Transverse colon (tissue), 4 donors: Measurements from ENCODE around the gene ALG3. TPM values are rescaled to one million over a fixed set of nuclear protein-coding genes. Genes with fewer than 3 reads are reported as not detected.

Experiments used
- DNase-seq: peaks from one replicate; pipeline ENCODE4 v3.0.0-alpha.2; 2019
- H3K27ac ChIP-seq, 4 donors: fragments of 200-600 bp; sonication (generic); 2 replicates each; pipeline ENCODE4 v1.5.1; 2016 to 2018; ENCODE audit warnings: inconsistent platforms in 4 of 4
- H3K27me3 ChIP-seq: fragments of 200-600 bp; sonication (generic); 2 replicates; pipeline ENCODE4 v1.5.1; 2017; ENCODE audit warnings: inconsistent platforms
- H3K36me3 ChIP-seq, 4 donors: fragments of 200-600 bp; sonication (generic); 2 replicates each; pipeline ENCODE4 v1.5.1; 2017 to 2019; ENCODE audit warnings: inconsistent platforms in 4 of 4
- H3K4me1 ChIP-seq, 4 donors: fragments of 200-600 bp; sonication (generic); 2 replicates each; pipeline ENCODE4 v1.5.1; 2017 to 2020; ENCODE audit warnings: inconsistent platforms in 4 of 4
- H3K4me3 ChIP-seq, 4 donors: fragments of 200-600 bp; sonication (generic); 1 replicate in 1 of 4; 2 replicates in 3 of 4; pipeline versions ENCODE4 v1.5.1 to v1.6.1; 2017 to 2019; ENCODE audit warnings: inconsistent platforms in 4 of 4
- H3K9me3 ChIP-seq, 2 donors: fragments of 200-600 bp; sonication (generic); 2 replicates each; pipeline ENCODE4 v1.5.1; 2017 to 2019; ENCODE audit warnings: inconsistent platforms in 2 of 2
- EP300 ChIP-seq: sonication (generic); formaldehyde crosslinking; IDR thresholded peaks from one replicate; pipeline ENCODE4 v1.6.1; 2017; ENCODE audit warnings: antibody characterized with exemption, low read depth
- POLR2A ChIP-seq: fragments of 450-650 bp; IDR thresholded peaks from one replicate; pipeline ENCODE4 v1.6.1; 2016; ENCODE audit warnings: antibody characterized with exemption, mild to moderate bottlenecking, moderate library complexity
- POLR2AphosphoS5 ChIP-seq, 3 donors: sonication (generic); formaldehyde crosslinking; IDR thresholded peaks; one replicate each; pipeline ENCODE4 v1.6.1; 2016; ENCODE audit warnings: antibody characterized with exemption in 3 of 3
- WGBS, 2 donors: methylation state at CpG; one replicate each; pipeline ENCODE4 v1.1.5; 2018; ENCODE audit warnings: low coverage in 1 of 2; 5-methylcytosine and 5-hydroxymethylcytosine counted together
- in situ Hi-C, 4 donors: fragments of 200-750 bp; cut with MboI; loops; one replicate each; pipeline versions ENCODE4 v1.15.0 to v1.15.1; 2017; ENCODE audit warnings: low sequenced_read_pairs in 3 of 4, low pct_ligation_motif_present in 1 of 4, low pct_unique_long_range_greater_than_20kb in 1 of 4
- intact Hi-C: fragments of 100-400 bp; cut with DNase I; formaldehyde crosslinking; loops from one replicate; pipeline ENCODE4 v1.15.1; 2023; ENCODE audit warnings: low total_unique reads
- total RNA-seq, 4 donors: library from RNA; depleted of rRNA; stranded (reverse); fragments of >200 nt; gene quantifications; one replicate each; pipeline ENCODE4 v1.1.0, GENCODE V29; 2016
- TF ChIP-seq, protein P1 (sequence below), 5 experiments: fragments of 200-600 bp in 3 of 5; fragments of 450-650 bp in 2 of 5; sonication (generic) in 3 of 5; IDR thresholded peaks; 1 replicate in 2 of 5; 2 replicates in 3 of 5; pipeline ENCODE4 v1.5.1; 2016 to 2017; ENCODE audit warnings: antibody characterized with exemption in 5 of 5, inconsistent platforms in 3 of 5, mild to moderate bottlenecking in 2 of 5, moderate library complexity in 1 of 5

The ALG3 gene
- total RNA-seq, 4 donors from 2014 or later: 37.3 to 67.3 (median 52.2) TPM

DNA sequence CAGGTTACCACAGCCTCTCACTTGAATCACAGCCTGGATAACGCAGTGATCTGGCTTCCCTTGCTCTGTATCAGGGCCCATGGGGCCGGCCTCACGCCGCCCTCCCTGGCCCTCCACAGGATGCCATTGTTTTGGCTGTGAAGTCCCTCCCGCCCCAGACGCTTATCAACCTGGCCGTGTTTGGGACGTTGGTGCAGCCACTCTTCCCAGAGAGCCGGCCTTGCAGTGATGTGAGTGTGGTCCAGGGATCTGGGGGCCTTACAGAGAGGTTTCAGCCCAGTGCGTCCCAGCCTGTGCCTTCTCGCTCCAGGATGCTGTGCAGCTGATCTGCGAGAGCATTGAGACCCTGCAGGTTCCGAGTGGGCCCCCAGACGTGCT lies 12.7 kb downstream of the ALG3 start:
- intact Hi-C loops: loop anchor here (10.0 kb wide), 2 partner anchors 91 to 341 kb away; no protein-coding TSS in a partner anchor
- WGBS, 2 donors: 61% methylated on average over 14 of the region's 14 CpGs; no CpG with 5 or more reads in 1 of the 2 donors
- DNase-seq: no peak
- Histone ChIP-seq H3K4me1 (peaks cover 0 to 2% (median 1%) of the 10 kb centered on the region in 4 donors), H3K4me3 (no peak overlapping the region), H3K36me3 (no peaks in the 10 kb centered on the region), H3K9me3 (no peaks in the 10 kb centered on the region), H3K27me3 (peaks cover 26% of the 10 kb centered on the region), H3K27ac (no peak overlapping the region)
- TF ChIP-seq, protein P1, sequence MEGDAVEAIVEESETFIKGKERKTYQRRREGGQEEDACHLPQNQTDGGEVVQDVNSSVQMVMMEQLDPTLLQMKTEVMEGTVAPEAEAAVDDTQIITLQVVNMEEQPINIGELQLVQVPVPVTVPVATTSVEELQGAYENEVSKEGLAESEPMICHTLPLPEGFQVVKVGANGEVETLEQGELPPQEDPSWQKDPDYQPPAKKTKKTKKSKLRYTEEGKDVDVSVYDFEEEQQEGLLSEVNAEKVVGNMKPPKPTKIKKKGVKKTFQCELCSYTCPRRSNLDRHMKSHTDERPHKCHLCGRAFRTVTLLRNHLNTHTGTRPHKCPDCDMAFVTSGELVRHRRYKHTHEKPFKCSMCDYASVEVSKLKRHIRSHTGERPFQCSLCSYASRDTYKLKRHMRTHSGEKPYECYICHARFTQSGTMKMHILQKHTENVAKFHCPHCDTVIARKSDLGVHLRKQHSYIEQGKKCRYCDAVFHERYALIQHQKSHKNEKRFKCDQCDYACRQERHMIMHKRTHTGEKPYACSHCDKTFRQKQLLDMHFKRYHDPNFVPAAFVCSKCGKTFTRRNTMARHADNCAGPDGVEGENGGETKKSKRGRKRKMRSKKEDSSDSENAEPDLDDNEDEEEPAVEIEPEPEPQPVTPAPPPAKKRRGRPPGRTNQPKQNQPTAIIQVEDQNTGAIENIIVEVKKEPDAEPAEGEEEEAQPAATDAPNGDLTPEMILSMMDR (IDR thresholded peaks at IDR 0.05): no peak
- no peak for TF ChIP-seq POLR2A
- TF ChIP-seq POLR2AphosphoS5 (IDR thresholded peaks at IDR 0.05): no peak
- no peak for TF ChIP-seq EP300
- in situ Hi-C loops: loop anchor here in 3 of 4 donors (25.0 kb wide), 2 partner anchors 99 to 349 kb away; partner anchors contain the start of genes PARL (in 3 of the 3) and EIF2B5 (in 1 of the 3)

DNA sequence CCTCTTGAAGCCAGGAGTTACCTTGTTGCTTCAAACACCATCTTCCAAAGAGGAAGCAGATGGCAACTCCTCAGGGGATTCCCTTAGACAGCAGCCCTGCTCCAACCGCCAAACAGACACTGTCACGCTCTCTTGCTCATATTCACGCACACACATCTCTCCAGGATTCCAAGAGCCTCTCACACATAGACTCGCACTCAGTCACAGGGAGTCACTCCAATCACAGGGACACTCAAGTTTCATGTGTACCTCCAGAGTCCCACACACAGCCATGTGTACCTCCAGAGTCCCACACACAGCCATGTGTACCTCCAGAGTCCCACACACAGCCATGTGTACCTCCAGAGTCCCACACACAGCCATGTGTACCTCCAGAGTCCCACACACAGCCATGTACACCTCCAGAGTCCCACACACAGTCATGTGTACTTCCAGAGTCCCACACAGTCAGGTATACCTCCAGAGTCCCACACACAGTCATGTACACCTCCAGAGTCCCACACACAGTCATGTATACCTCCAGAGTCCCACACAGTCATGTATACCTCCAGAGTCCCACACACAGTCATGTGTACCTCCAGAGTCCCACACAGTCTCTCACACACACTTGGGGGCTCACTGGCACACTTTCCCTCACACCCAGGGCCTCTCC lies 13.3 kb downstream of the ALG3 start:
- Histone ChIP-seq H3K36me3 (no peaks in the 10 kb centered on the region), H3K4me1 (peaks cover 0 to 7% (median 0%) of the 10 kb centered on the region in 4 donors), H3K27me3 (peaks cover 31% of the 10 kb centered on the region), H3K9me3 (no peaks in the 10 kb centered on the region), H3K4me3 (no peak overlapping the region), H3K27ac (no peak overlapping the region)
- WGBS, 2 donors: 60 to 82% methylated on average over 1 to 4 of the region's 4 CpGs
- intact Hi-C loops: loop anchor here (10.0 kb wide), 2 partner anchors 91 to 341 kb away; no protein-coding TSS in a partner anchor
- in situ Hi-C loops: loop anchor here in 3 of 4 donors (25.0 kb wide), 2 partner anchors 98 to 348 kb away; partner anchors contain the start of genes PARL (in 3 of the 3) and EIF2B5 (in 1 of the 3)
- TF ChIP-seq EP300 (no peak), POLR2A (no peak), POLR2AphosphoS5 (IDR thresholded peaks at IDR 0.05) (no peak)
- TF ChIP-seq, protein P1 (IDR thresholded peaks at IDR 0.05): no peak
- DNase-seq: no peak

DNA sequence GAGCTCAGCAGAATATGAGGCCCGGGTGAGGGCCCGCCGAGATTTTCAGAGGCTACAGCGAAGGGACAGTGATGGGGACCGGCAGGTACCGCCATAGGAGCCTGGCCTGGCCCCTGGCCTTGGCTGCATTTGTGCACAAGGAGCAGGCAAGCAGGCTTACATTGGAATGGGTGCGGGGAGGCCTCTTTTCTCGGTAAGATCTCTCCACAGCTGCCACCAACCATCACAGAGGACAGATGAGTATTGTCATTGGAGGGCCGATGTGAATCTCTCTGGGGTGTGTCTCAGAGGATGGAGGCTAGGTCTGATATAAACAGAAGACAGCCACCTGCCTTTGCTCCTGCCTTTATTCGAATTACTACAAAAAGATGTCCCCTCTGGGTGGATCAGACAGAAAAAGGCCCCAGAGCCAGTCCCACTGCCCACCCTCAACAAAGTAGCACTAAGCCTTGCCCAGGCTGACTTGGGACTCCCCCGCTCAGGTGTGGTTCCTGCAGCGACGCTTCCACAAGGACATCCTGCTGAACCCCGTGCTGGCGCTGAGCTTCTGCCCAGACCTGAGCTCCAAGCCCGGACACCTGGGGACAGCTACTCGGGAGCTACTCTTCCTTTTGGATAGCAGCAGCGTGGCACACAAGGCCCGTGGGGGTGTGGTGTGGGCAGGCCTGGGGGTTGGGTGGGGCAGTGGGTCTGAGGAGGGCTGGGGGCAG lies 13.9 kb downstream of the ALG3 start:
- no peak for DNase-seq
- 87% methylated on average over 19 of the region's 19 CpGs; no CpG with 5 or more reads in 1 of the 2 donors for WGBS, 2 donors
- Histone ChIP-seq H3K27me3 (peaks cover 38% of the 10 kb centered on the region), H3K9me3 (no peaks in the 10 kb centered on the region), H3K4me3 (no peak overlapping the region), H3K36me3 (no peaks in the 10 kb centered on the region), H3K27ac (no peak overlapping the region), H3K4me1 (peaks cover 6 to 14% (median 6%) of the 10 kb centered on the region in 4 donors)
- TF ChIP-seq POLR2AphosphoS5 (IDR thresholded peaks at IDR 0.05) (no peak), POLR2A (no peak), EP300 (no peak)
- TF ChIP-seq, protein P1 (IDR thresholded peaks at IDR 0.05): no peak
- intact Hi-C loops (loop anchor here (10.0 kb wide), 2 partner anchors 90 to 340 kb away; no protein-coding TSS in a partner anchor), in situ Hi-C loops (loop anchor here in 3 of 4 donors (25.0 kb wide), 2 partner anchors 98 to 348 kb away; partner anchors contain the start of genes PARL (in 3 of the 3) and EIF2B5 (in 1 of the 3))

DNA sequence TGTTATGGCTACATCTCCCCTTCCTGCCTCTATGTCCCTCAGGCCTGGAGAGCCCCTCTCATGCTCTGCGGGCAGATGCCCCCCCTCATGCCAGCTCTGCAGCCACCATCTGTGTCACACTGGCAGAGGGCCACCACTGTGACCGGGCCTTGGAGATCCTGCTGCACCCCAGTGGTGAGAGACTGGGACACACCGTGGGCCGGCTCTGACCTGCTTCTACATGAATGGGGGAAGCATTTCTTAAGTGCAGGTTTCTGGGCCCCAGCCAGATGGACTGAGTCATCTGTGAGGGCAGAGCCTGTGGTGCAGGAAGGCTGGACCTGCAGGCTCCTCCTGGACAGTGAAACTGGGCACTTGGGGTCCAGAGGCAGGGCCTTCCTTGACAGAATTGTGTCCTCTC lies 14.5 kb downstream of the ALG3 start:
- Histone ChIP-seq H3K9me3 (no peaks in the 10 kb centered on the region), H3K4me1 (peaks cover 9 to 20% (median 12%) of the 10 kb centered on the region in 4 donors), H3K4me3 (no peak overlapping the region), H3K27ac (no peak overlapping the region), H3K27me3 (peaks cover 44% of the 10 kb centered on the region), H3K36me3 (no peaks in the 10 kb centered on the region)
- WGBS, 2 donors: 44% methylated on average over 4 of the region's 4 CpGs; no CpG with 5 or more reads in 1 of the 2 donors
- DNase-seq: no peak
- TF ChIP-seq EP300 (no peak), POLR2AphosphoS5 (IDR thresholded peaks at IDR 0.05) (no peak), POLR2A (no peak)
- TF ChIP-seq, protein P1 (IDR thresholded peaks at IDR 0.05): no peak
- intact Hi-C loops (loop anchor here (10.0 kb wide), 2 partner anchors 89 to 339 kb away; no protein-coding TSS in a partner anchor), in situ Hi-C loops (loop anchor here in 3 of 4 donors (25.0 kb wide), 2 partner anchors 97 to 347 kb away; partner anchors contain the start of genes PARL (in 3 of the 3) and EIF2B5 (in 1 of the 3))
